Ovary (tissue), 3 donors: Measurements from ENCODE around the gene MOSMO.

Source experiments
- EP300 ChIP-seq: sonication (generic); formaldehyde crosslinking; IDR thresholded peaks from one replicate; pipeline ENCODE4 v1.6.1; 2017; ENCODE audit warnings: antibody characterized with exemption
- POLR2A ChIP-seq: fragments of 450-650 bp; IDR thresholded peaks from one replicate; pipeline ENCODE4 v1.6.1; 2017; ENCODE audit warnings: antibody characterized with exemption, mild to moderate bottlenecking, moderate library complexity
- TF ChIP-seq, protein P1 (sequence below), 3 donors: fragments of 450-650 bp in 2 of 3; fragments of 200-600 bp in 1 of 3; IDR thresholded peaks; one replicate each; pipeline versions ENCODE4 v1.5.1 to v1.8.0; 2016 to 2022; ENCODE audit warnings: antibody characterized with exemption in 3 of 3, mild to moderate bottlenecking in 1 of 3
- donor health status: DM: no; HTN: no; CAD: no.

GRCh38 chr16:22078656-22079055 is 70.7 kb downstream of the MOSMO start:
- TF ChIP-seq POLR2A = no peak
- TF ChIP-seq, protein P1, sequence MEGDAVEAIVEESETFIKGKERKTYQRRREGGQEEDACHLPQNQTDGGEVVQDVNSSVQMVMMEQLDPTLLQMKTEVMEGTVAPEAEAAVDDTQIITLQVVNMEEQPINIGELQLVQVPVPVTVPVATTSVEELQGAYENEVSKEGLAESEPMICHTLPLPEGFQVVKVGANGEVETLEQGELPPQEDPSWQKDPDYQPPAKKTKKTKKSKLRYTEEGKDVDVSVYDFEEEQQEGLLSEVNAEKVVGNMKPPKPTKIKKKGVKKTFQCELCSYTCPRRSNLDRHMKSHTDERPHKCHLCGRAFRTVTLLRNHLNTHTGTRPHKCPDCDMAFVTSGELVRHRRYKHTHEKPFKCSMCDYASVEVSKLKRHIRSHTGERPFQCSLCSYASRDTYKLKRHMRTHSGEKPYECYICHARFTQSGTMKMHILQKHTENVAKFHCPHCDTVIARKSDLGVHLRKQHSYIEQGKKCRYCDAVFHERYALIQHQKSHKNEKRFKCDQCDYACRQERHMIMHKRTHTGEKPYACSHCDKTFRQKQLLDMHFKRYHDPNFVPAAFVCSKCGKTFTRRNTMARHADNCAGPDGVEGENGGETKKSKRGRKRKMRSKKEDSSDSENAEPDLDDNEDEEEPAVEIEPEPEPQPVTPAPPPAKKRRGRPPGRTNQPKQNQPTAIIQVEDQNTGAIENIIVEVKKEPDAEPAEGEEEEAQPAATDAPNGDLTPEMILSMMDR (IDR thresholded peaks at IDR 0.05) = no peak
- TF ChIP-seq EP300 = no peak
